ENCODE results near the gene ARMC2. TPM values are rescaled to one million over a fixed set of nuclear protein-coding genes. Genes with fewer than 3 reads are reported as not detected.
A peak's percentile ranks its signal among the peaks of the same experiment; 100 is the strongest.

ARMC2 gene
- polyA plus RNA-seq, 2 donors, result 1.0 to 1.1 TPM

DNA sequence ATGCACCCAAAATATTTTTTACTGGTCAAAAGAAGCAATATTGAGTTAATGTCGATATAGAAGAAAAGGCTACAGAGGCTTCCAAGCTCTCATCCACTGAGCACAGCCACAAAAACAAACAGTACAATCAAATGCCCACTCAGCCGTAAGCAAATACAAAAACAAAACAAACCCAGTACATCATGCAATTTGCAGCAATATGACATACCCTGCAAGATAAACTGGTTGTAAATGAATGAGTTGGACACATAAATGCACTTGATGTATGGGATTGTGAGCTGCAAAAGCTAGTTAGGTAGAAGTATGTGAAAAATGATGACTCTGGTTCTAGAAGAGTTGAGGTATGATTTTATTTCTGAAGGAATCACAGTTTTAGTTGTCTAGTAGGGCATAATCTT lies 162.5 kb downstream of the ARMC2 start:
- Histone ChIP-seq H3K27ac (ENCODE audit: low read depth in 2 of 2, low read length in 1 of 2) (no peak overlapping the region), H3K27me3 (ENCODE audit: control insufficient read depth in 1 of 2, insufficient read depth in 2 of 2, low read length in 2 of 2) (no peaks in the 10 kb centered on the region), H3K4me1 (ENCODE audit: control insufficient read depth in 2 of 2, insufficient read depth in 2 of 2, low read length in 1 of 2) (no peaks in the 10 kb centered on the region), H3K4me3 (ENCODE audit: low read depth in 1 of 2, low read length in 2 of 2) (peak overlapping the region in 1 of 2 donors; percentile 99), H3K36me3 (ENCODE audit: control insufficient read depth in 2 of 2, insufficient read depth in 2 of 2, low read length in 1 of 2) (no peaks in the 10 kb centered on the region), H3K9me3 (ENCODE audit: control insufficient read depth in 2 of 2, insufficient read depth in 1 of 2, low read depth in 1 of 2, low read length in 1 of 2) (no peaks in the 10 kb centered on the region)
- WGBS, 2 donors, result 51 to 62% methylated on average over 2 of the region's 2 CpGs

GRCh38 chr6:109013656-109014305 lies 165.6 kb downstream of the ARMC2 start:
- no peaks in the 10 kb centered on the region for H3K9me3 ChIP-seq (ENCODE audit: control insufficient read depth in 2 of 2, insufficient read depth in 1 of 2, low read depth in 1 of 2, low read length in 1 of 2)
- no peaks in the 10 kb centered on the region for H3K36me3 ChIP-seq (ENCODE audit: control insufficient read depth in 2 of 2, insufficient read depth in 2 of 2, low read length in 1 of 2)
- WGBS, 2 donors, result 52 to 54% methylated on average over 2 of the region's 2 CpGs
- no peak overlapping the region for H3K27ac ChIP-seq (ENCODE audit: low read depth in 2 of 2, low read length in 1 of 2)
- no peaks in the 10 kb centered on the region for H3K27me3 ChIP-seq (ENCODE audit: control insufficient read depth in 1 of 2, insufficient read depth in 2 of 2, low read length in 2 of 2)
- H3K4me3 ChIP-seq (ENCODE audit: low read depth in 1 of 2, low read length in 2 of 2), result no peak overlapping the region
- no peaks in the 10 kb centered on the region for H3K4me1 ChIP-seq (ENCODE audit: control insufficient read depth in 2 of 2, insufficient read depth in 2 of 2, low read length in 1 of 2)

DNA sequence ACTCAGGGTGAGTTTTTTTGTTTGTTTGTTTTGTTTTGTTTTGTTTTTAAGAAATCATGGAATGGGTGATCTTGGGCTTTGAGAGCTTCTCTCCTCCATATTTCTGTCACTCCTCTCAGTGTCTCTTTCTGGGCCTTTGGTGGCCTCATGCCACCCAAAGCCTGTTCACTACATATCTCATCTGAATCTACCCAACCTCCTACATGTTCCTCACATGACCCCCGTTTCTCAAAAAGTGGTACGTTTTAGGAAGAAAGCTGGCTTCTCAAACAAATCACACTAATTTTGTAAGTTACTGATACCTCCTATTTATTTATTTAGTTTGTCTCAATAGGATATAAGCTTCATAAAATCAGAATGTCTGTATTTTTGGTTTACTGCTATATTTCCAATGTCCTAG lies 166.4 kb downstream of the ARMC2 start:
- Histone ChIP-seq H3K4me1 (ENCODE audit: control insufficient read depth in 2 of 2, insufficient read depth in 2 of 2, low read length in 1 of 2) (no peaks in the 10 kb centered on the region), H3K9me3 (ENCODE audit: control insufficient read depth in 2 of 2, insufficient read depth in 1 of 2, low read depth in 1 of 2, low read length in 1 of 2) (no peaks in the 10 kb centered on the region), H3K27ac (ENCODE audit: low read depth in 2 of 2, low read length in 1 of 2) (no peak overlapping the region), H3K36me3 (ENCODE audit: control insufficient read depth in 2 of 2, insufficient read depth in 2 of 2, low read length in 1 of 2) (no peaks in the 10 kb centered on the region), H3K27me3 (ENCODE audit: control insufficient read depth in 1 of 2, insufficient read depth in 2 of 2, low read length in 2 of 2) (no peaks in the 10 kb centered on the region), H3K4me3 (ENCODE audit: low read depth in 1 of 2, low read length in 2 of 2) (no peak overlapping the region)
- 62 to 80% methylated on average over 2 of the region's 2 CpGs for WGBS, 2 donors

DNA sequence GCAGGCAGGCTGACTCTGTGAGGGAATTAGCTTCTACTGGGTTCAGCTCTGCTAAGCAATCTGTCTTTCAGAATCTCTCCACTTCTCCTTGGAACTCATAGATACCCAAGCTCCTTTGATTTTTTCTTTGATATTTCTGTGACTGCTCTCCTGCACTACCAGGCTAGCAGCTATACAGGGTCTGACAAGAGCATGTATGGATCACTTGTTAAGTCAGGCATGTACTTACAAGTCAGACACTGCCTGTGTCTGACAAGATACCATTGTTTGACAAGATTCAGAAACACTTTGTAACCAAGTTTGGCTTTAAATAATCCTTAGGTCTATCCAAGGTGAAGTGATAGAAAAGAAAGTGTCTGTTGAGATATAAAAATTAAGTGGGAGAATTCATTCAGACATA lies 167.0 kb downstream of the ARMC2 start:
- Histone ChIP-seq H3K27ac (ENCODE audit: low read depth in 2 of 2, low read length in 1 of 2) (peak overlapping the region in 1 of 2 donors; percentile 11), H3K9me3 (ENCODE audit: control insufficient read depth in 2 of 2, insufficient read depth in 1 of 2, low read depth in 1 of 2, low read length in 1 of 2) (no peaks in the 10 kb centered on the region), H3K4me3 (ENCODE audit: low read depth in 1 of 2, low read length in 2 of 2) (no peak overlapping the region), H3K27me3 (ENCODE audit: control insufficient read depth in 1 of 2, insufficient read depth in 2 of 2, low read length in 2 of 2) (no peaks in the 10 kb centered on the region), H3K4me1 (ENCODE audit: control insufficient read depth in 2 of 2, insufficient read depth in 2 of 2, low read length in 1 of 2) (no peaks in the 10 kb centered on the region), H3K36me3 (ENCODE audit: control insufficient read depth in 2 of 2, insufficient read depth in 2 of 2, low read length in 1 of 2) (no peaks in the 10 kb centered on the region)

DNA sequence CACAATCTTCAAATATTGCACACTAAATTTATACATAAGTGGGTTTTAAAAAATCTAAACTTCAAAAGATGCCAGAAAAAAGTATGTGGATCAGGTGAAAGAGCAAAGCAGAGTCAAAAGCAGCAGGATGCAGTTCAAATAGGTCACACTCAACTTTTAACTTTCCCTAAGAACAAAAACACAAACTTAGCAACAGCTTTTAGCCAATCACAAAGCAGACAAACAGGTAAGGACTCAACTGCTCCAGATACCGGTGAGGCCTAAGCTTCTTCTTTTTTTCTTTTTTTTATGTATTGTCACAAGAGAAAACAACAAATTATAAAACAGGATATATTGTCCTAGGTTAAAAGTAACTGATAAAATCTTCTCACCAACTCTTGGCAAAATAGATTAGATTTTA lies 171.7 kb downstream of the ARMC2 start:
- Histone ChIP-seq H3K4me3 (ENCODE audit: low read depth in 1 of 2, low read length in 2 of 2) (no peak overlapping the region), H3K4me1 (ENCODE audit: control insufficient read depth in 2 of 2, insufficient read depth in 2 of 2, low read length in 1 of 2) (no peaks in the 10 kb centered on the region), H3K9me3 (ENCODE audit: control insufficient read depth in 2 of 2, insufficient read depth in 1 of 2, low read depth in 1 of 2, low read length in 1 of 2) (no peaks in the 10 kb centered on the region), H3K27ac (ENCODE audit: low read depth in 2 of 2, low read length in 1 of 2) (no peak overlapping the region), H3K27me3 (ENCODE audit: control insufficient read depth in 1 of 2, insufficient read depth in 2 of 2, low read length in 2 of 2) (no peaks in the 10 kb centered on the region), H3K36me3 (ENCODE audit: control insufficient read depth in 2 of 2, insufficient read depth in 2 of 2, low read length in 1 of 2) (no peaks in the 10 kb centered on the region)
- 37 to 48% methylated on average over 1 of the region's 1 CpG for WGBS, 2 donors

GRCh38 chr6:109021870-109022269 lies 173.6 kb downstream of the ARMC2 start:
- 87 to 88% methylated on average over 1 of the region's 1 CpG for WGBS, 2 donors
- H3K4me3 ChIP-seq (ENCODE audit: low read depth in 1 of 2, low read length in 2 of 2), result no peak overlapping the region

DNA sequence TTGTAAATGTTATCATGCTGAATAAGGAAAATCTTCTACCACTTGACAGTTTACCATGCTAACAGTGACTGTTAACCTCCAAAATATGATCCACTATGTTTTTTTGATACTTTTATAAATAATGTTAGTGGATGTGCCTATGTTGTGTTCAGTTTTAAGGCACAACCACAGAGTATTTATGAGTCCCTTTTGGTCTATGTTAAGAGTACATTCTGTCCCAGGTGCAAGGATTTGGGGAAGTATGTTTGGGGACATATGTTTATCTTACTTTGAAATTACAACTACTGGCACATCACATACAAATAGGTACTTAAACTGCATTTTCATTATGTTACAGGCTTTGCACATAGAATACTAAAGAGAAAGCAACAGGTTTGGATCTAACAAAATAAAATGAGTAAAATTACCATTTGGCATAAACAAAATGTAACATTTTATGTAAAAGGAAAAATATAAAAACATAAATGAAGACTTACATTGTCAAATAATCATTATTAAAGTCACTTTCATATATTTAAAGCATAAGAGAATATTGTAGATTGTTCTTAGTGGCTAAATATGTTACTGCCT lies 175.2 kb downstream of the ARMC2 start:
- Histone ChIP-seq H3K4me3 (ENCODE audit: low read depth in 1 of 2, low read length in 2 of 2) (no peak overlapping the region), H3K27ac (ENCODE audit: low read depth in 2 of 2, low read length in 1 of 2) (no peak overlapping the region), H3K4me1 (ENCODE audit: control insufficient read depth in 2 of 2, insufficient read depth in 2 of 2, low read length in 1 of 2) (no peaks in the 10 kb centered on the region), H3K9me3 (ENCODE audit: control insufficient read depth in 2 of 2, insufficient read depth in 1 of 2, low read depth in 1 of 2, low read length in 1 of 2) (no peaks in the 10 kb centered on the region), H3K27me3 (ENCODE audit: control insufficient read depth in 1 of 2, insufficient read depth in 2 of 2, low read length in 2 of 2) (no peaks in the 10 kb centered on the region), H3K36me3 (ENCODE audit: control insufficient read depth in 2 of 2, insufficient read depth in 2 of 2, low read length in 1 of 2) (no peaks in the 10 kb centered on the region)

More at GRCh38 chr6:109021870-109022269, 173.6 kb downstream of the ARMC2 start:
- Histone ChIP-seq H3K27ac (ENCODE audit: low read depth in 2 of 2, low read length in 1 of 2) (no peak overlapping the region), H3K4me1 (ENCODE audit: control insufficient read depth in 2 of 2, insufficient read depth in 2 of 2, low read length in 1 of 2) (no peaks in the 10 kb centered on the region), H3K36me3 (ENCODE audit: control insufficient read depth in 2 of 2, insufficient read depth in 2 of 2, low read length in 1 of 2) (no peaks in the 10 kb centered on the region), H3K27me3 (ENCODE audit: control insufficient read depth in 1 of 2, insufficient read depth in 2 of 2, low read length in 2 of 2) (no peaks in the 10 kb centered on the region), H3K9me3 (ENCODE audit: control insufficient read depth in 2 of 2, insufficient read depth in 1 of 2, low read depth in 1 of 2, low read length in 1 of 2) (no peaks in the 10 kb centered on the region)

Other genes starting within 250 kb of the ARMC2 start
- gene SESN1, start 246.4 kb downstream of the ARMC2 start, polyA plus RNA-seq, result 10 to 100 TPM; 11.1 to 14.8 TPM
- gene CEP57L1, start 247.1 kb downstream of the ARMC2 start, polyA plus RNA-seq, result 1 to 10 TPM; 3.1 to 4.8 TPM

Data from esophagus (tissue), 2 donors.